Gastrocnemius medialis (tissue), 4 donors: ENCODE data around the gene CEP97. TPM values are rescaled to one million over a fixed set of nuclear protein-coding genes. Genes with fewer than 3 reads are reported as not detected.

Experiments
- ATAC-seq, 2 donors: fragments of 150-250 bp; one replicate each; pipeline ENCODE4 v1.9.1; 2016
- DNase-seq, 2 donors: peaks; one replicate each; pipeline ENCODE4 v3.0.0-alpha.2; 2019
- H3K27ac ChIP-seq, 4 donors: fragments of 200-600 bp; sonication (generic); 1 replicate in 1 of 4; 2 replicates in 3 of 4; pipeline ENCODE4 v1.5.1; 2016 to 2018; ENCODE audit warnings: mild to moderate bottlenecking in 2 of 4, moderate library complexity in 1 of 4
- H3K27me3 ChIP-seq, 3 donors: fragments of 200-600 bp; sonication (generic) in 2 of 3; 1 replicate in 1 of 3; 2 replicates in 2 of 3; pipeline versions ENCODE4 v1.5.1 to v1.6.0; 2016 to 2019; ENCODE audit warnings: mild to moderate bottlenecking in 1 of 3, moderate library complexity in 1 of 3
- H3K36me3 ChIP-seq, 2 donors: fragments of 200-600 bp; sonication (generic) in 1 of 2; one replicate each; pipeline ENCODE4 v1.5.1; 2017 to 2018
- H3K4me1 ChIP-seq, 2 donors: fragments of 200-600 bp; sonication (generic) in 1 of 2; one replicate each; pipeline ENCODE4 v1.5.1; 2016 to 2017; ENCODE audit warnings: mild to moderate bottlenecking in 2 of 2
- H3K4me3 ChIP-seq, 4 donors: fragments of 200-600 bp; sonication (generic) in 3 of 4; 1 replicate in 1 of 4; 2 replicates in 3 of 4; pipeline ENCODE4 v1.5.1; 2016 to 2019; ENCODE audit warnings: mild to moderate bottlenecking in 2 of 4
- H3K9me3 ChIP-seq, 3 donors: fragments of 200-600 bp; sonication (generic) in 2 of 3; 1 replicate in 1 of 3; 2 replicates in 2 of 3; pipeline ENCODE4 v1.5.1; 2016 to 2019
- CTCF ChIP-seq, 5 experiments: fragments of 450-650 bp in 3 of 5; fragments of 200-600 bp in 2 of 5; sonication (generic) in 2 of 5; IDR thresholded peaks in 4 of 5; conservative IDR thresholded peaks in 1 of 5; 1 replicate in 4 of 5; 2 replicates in 1 of 5; pipeline ENCODE4 v1.5.1; 2016 to 2019; ENCODE audit warnings: antibody characterized with exemption in 5 of 5, mild to moderate bottlenecking in 3 of 5, moderate library complexity in 3 of 5
- POLR2A ChIP-seq, 2 donors: fragments of 450-650 bp; IDR thresholded peaks; one replicate each; pipeline ENCODE4 v1.6.1; 2017; ENCODE audit warnings: antibody characterized with exemption in 2 of 2, mild to moderate bottlenecking in 2 of 2, moderate library complexity in 2 of 2
- in situ Hi-C, 4 donors: fragments of 200-750 bp; cut with MboI; loops; one replicate each; pipeline versions ENCODE4 v1.15.0 to v1.8.0; 2017; ENCODE audit warnings: low sequenced_read_pairs in 4 of 4
- intact Hi-C: fragments of 100-400 bp; cut with DNase I; formaldehyde crosslinking; loops from one replicate; pipeline ENCODE4 v1.15.1; 2023; ENCODE audit warnings: low total_unique reads
- total RNA-seq, 4 donors: library from RNA; depleted of rRNA; stranded (reverse); fragments of >200 nt; gene quantifications; one replicate each; pipeline versions ENCODE4 v1.1.0 to v1.2.3, GENCODE V29; 2016

CEP97 gene
- total RNA-seq, 4 donors from 2014 or later: 8.3 to 20.0 (median 13.2) TPM

- no peak overlapping the region for H3K27ac ChIP-seq
- peaks cover 5 to 37% of the 10 kb centered on the region in 2 donors for H3K4me1 ChIP-seq
- no peak overlapping the region for H3K4me3 ChIP-seq
- DNase-seq (no peak), ATAC-seq (no peak)
- no peaks in the 10 kb centered on the region for H3K27me3 ChIP-seq
- intact Hi-C loops (loop anchor here (10.0 kb wide), 1 partner anchor 278 kb away; no protein-coding TSS in a partner anchor), in situ Hi-C loops (loop anchor here (10.0 to 25.0 kb wide), 2 partner anchors 728 to 731 kb away; no protein-coding TSS in a partner anchor)
- no peaks in the 10 kb centered on the region for H3K9me3 ChIP-seq
- TF ChIP-seq CTCF (IDR thresholded peaks at IDR 0.05 in 4 of 5, conservative IDR thresholded peaks at IDR 0.05 in 1 of 5) (no peak), POLR2A (IDR thresholded peaks at IDR 0.05) (no peak)
- peaks cover 0 to 6% of the 10 kb centered on the region in 2 donors for H3K36me3 ChIP-seq
Measured at GRCh38 chr3:101806491-101806890, 82.1 kb downstream of the CEP97 start.

GRCh38 chr3:101807888-101808287 lies 83.5 kb downstream of the CEP97 start:
- Histone ChIP-seq H3K27ac (no peak overlapping the region), H3K4me3 (no peak overlapping the region), H3K36me3 (no peaks in the 10 kb centered on the region), H3K27me3 (no peaks in the 10 kb centered on the region), H3K9me3 (no peaks in the 10 kb centered on the region), H3K4me1 (peaks cover 5 to 39% of the 10 kb centered on the region in 2 donors)
- ATAC-seq: no peak
- no peak for TF ChIP-seq CTCF (IDR thresholded peaks at IDR 0.05 in 4 of 5, conservative IDR thresholded peaks at IDR 0.05 in 1 of 5)
- no peak for TF ChIP-seq POLR2A (IDR thresholded peaks at IDR 0.05)
- DNase-seq: no peak
- in situ Hi-C loops: loop anchor here (10.0 to 25.0 kb wide), 2 partner anchors 727 to 729 kb away; no protein-coding TSS in a partner anchor
- intact Hi-C loops: loop anchor here (10.0 kb wide), 1 partner anchor 277 kb away; no protein-coding TSS in a partner anchor

GRCh38 chr3:101809178-101810021 lies 85.0 kb downstream of the CEP97 start:
- peak overlapping the region in 1 of 4 donors; percentile 7 for H3K27ac ChIP-seq
- H3K4me1 ChIP-seq: peaks cover 14 to 44% of the 10 kb centered on the region in 2 donors
- DNase-seq (no peak), ATAC-seq (peak; percentile 40 to 44)
- TF ChIP-seq POLR2A (IDR thresholded peaks at IDR 0.05) (no peak), CTCF (IDR thresholded peaks at IDR 0.05 in 4 of 5, conservative IDR thresholded peaks at IDR 0.05 in 1 of 5) (peak; percentile 60 to 73 (median 61))
- in situ Hi-C loops: loop anchor here (5.0 to 25.0 kb wide), 4 partner anchors 415 to 728 kb away; no protein-coding TSS in a partner anchor
- H3K4me3 ChIP-seq: no peak overlapping the region
- H3K9me3 ChIP-seq: no peaks in the 10 kb centered on the region
- intact Hi-C loops: loop anchor here (5.0 to 10.0 kb wide), 4 partner anchors 38 to 728 kb away; partner anchors contain the start of gene NFKBIZ
- H3K27me3 ChIP-seq: no peaks in the 10 kb centered on the region
- H3K36me3 ChIP-seq: no peaks in the 10 kb centered on the region

GRCh38 chr3:101810022-101810418 lies 85.6 kb downstream of the CEP97 start:
- ATAC-seq (no peak), DNase-seq (no peak)
- H3K4me3 ChIP-seq: no peak overlapping the region
- H3K9me3 ChIP-seq: no peaks in the 10 kb centered on the region
- TF ChIP-seq CTCF (IDR thresholded peaks at IDR 0.05 in 4 of 5, conservative IDR thresholded peaks at IDR 0.05 in 1 of 5): no peak
- TF ChIP-seq POLR2A (IDR thresholded peaks at IDR 0.05): no peak
- peaks cover 14 to 48% of the 10 kb centered on the region in 2 donors for H3K4me1 ChIP-seq
- H3K36me3 ChIP-seq: no peaks in the 10 kb centered on the region
- in situ Hi-C loops (loop anchor here (5.0 to 25.0 kb wide), 3 partner anchors 415 to 727 kb away; no protein-coding TSS in a partner anchor), intact Hi-C loops (loop anchor here (5.0 to 10.0 kb wide), 3 partner anchors 37 to 727 kb away; partner anchors contain the start of gene NFKBIZ)
- H3K27ac ChIP-seq: peak overlapping the region in 1 of 4 donors; percentile 7
- no peaks in the 10 kb centered on the region for H3K27me3 ChIP-seq
